ENCODE results near the gene USP37. TPM values are rescaled to one million over a fixed set of nuclear protein-coding genes. Genes with fewer than 3 reads are reported as not detected.

Gene USP37
- total and polyA plus RNA-seq, 3 donors from 2014 or later: 26.7 to 81.4 (median 39.3) TPM

GRCh38 chr2:218569038-218569431 is 884 bp upstream of the USP37 start:
- H3K4me1 ChIP-seq: peaks cover 23% of the 10 kb centered on the region
- TF ChIP-seq POLR2A (IDR thresholded peaks at IDR 0.05) (no peak), CTCF (IDR thresholded peaks at IDR 0.05) (no peak)
- intact Hi-C loops (cut with DNase I; ENCODE audit: low total_unique reads): no loop called here

GRCh38 chr2:218567797-218568189 is 358 bp downstream of the USP37 start:
- no peak for TF ChIP-seq POLR2A (IDR thresholded peaks at IDR 0.05)
- TF ChIP-seq CTCF (IDR thresholded peaks at IDR 0.05): no peak
- Histone ChIP-seq H3K4me1 (peaks cover 28% of the 10 kb centered on the region), H3K27ac (peak overlapping the region; percentile 89 to 95), H3K36me3 (ENCODE audit: low read depth, missing control alignments) (no peaks in the 10 kb centered on the region), H3K4me3 (peak overlapping the region; percentile 66 to 95), H3K9me3 (no peaks in the 10 kb centered on the region), H3K27me3 (no peaks in the 10 kb centered on the region)
- intact Hi-C loops (cut with DNase I; ENCODE audit: low total_unique reads): no loop called here
- 0 to 1% methylated on average over 18 to 19 of the region's 19 CpGs for WGBS, 2 donors
- DNase-seq: no peak

More at GRCh38 chr2:218569038-218569431, 884 bp upstream of the USP37 start:
- WGBS, 2 donors: 0 to 1% methylated on average over 31 of the region's 31 CpGs
- H3K4me3 ChIP-seq: peak overlapping the region; percentile 66 to 95
- H3K27me3 ChIP-seq: no peaks in the 10 kb centered on the region
- H3K36me3 ChIP-seq (ENCODE audit: low read depth, missing control alignments): no peaks in the 10 kb centered on the region
- H3K9me3 ChIP-seq: no peaks in the 10 kb centered on the region
- DNase-seq: peak; percentile 48
- peak overlapping the region; percentile 95 for H3K27ac ChIP-seq

GRCh38 chr2:218566296-218566695 is 1.9 kb downstream of the USP37 start:
- no peaks in the 10 kb centered on the region for H3K27me3 ChIP-seq
- H3K36me3 ChIP-seq (ENCODE audit: low read depth, missing control alignments): no peaks in the 10 kb centered on the region
- H3K27ac ChIP-seq: peak overlapping the region; percentile 89 to 95
- no peak for DNase-seq
- 46 to 67% methylated on average over 1 of the region's 1 CpG for WGBS, 2 donors
- no peaks in the 10 kb centered on the region for H3K9me3 ChIP-seq
- no peak overlapping the region for H3K4me3 ChIP-seq
- TF ChIP-seq POLR2A (IDR thresholded peaks at IDR 0.05): no peak
- TF ChIP-seq CTCF (IDR thresholded peaks at IDR 0.05): no peak
- peaks cover 28% of the 10 kb centered on the region for H3K4me1 ChIP-seq
- intact Hi-C loops (cut with DNase I; ENCODE audit: low total_unique reads): no loop called here

- TF ChIP-seq POLR2A (IDR thresholded peaks at IDR 0.05) (no peak), CTCF (IDR thresholded peaks at IDR 0.05) (no peak)
- 59 to 60% methylated on average over 1 of the region's 1 CpG for WGBS, 2 donors
Measured at GRCh38 chr2:218564056-218564455, 4.1 kb downstream of the USP37 start.

GRCh38 chr2:218558986-218559385 is 9.2 kb downstream of the USP37 start:
- intact Hi-C loops (cut with DNase I; ENCODE audit: low total_unique reads): loop anchor here (10.0 kb wide), 1 partner anchor 154 kb away; no protein-coding TSS in a partner anchor
- H3K36me3 ChIP-seq (ENCODE audit: low read depth, missing control alignments): no peaks in the 10 kb centered on the region
- H3K4me3 ChIP-seq: no peak overlapping the region
- whole genome bisulfite sequencing, 2 donors: 48 to 72% methylated on average over 3 of the region's 3 CpGs
- DNase-seq: peak; percentile 59
- H3K9me3 ChIP-seq: no peaks in the 10 kb centered on the region
- H3K27ac ChIP-seq: peak overlapping the region in 1 of 2 donors; percentile 44
- no peak for TF ChIP-seq CTCF (IDR thresholded peaks at IDR 0.05)
- no peak for TF ChIP-seq POLR2A (IDR thresholded peaks at IDR 0.05)
- peaks cover 5% of the 10 kb centered on the region for H3K4me1 ChIP-seq
- no peaks in the 10 kb centered on the region for H3K27me3 ChIP-seq

More at GRCh38 chr2:218564056-218564455, 4.1 kb downstream of the USP37 start:
- no peaks in the 10 kb centered on the region for H3K36me3 ChIP-seq (ENCODE audit: low read depth, missing control alignments)
- H3K4me1 ChIP-seq: peaks cover 14% of the 10 kb centered on the region
- H3K27ac ChIP-seq: peak overlapping the region; percentile 79 to 95
- no peak for DNase-seq
- no peaks in the 10 kb centered on the region for H3K27me3 ChIP-seq
- no peak overlapping the region for H3K4me3 ChIP-seq
- no peaks in the 10 kb centered on the region for H3K9me3 ChIP-seq
- intact Hi-C loops (cut with DNase I; ENCODE audit: low total_unique reads): no loop called here
